Heart right ventricle (tissue), 16 donors: ENCODE results near the gene GPRIN3. TPM values are rescaled to one million over a fixed set of nuclear protein-coding genes. Genes with fewer than 3 reads are reported as not detected.
A peak's percentile ranks its signal among the peaks of the same experiment; 100 is the strongest.
"Not testable (repeated sequence)": the region's sequence is repeated elsewhere in the genome, so short reads cannot be mapped to it uniquely, and the experiment has no call there.

ENCODE experiments used
- ATAC-seq, 8 donors: fragments of 200-7000 bp; cut with Tn5 transposase; one replicate each; pipeline ENCODE4 v1.9.1; 2020; ENCODE audit warnings: mild to moderate bottlenecking in 8 of 8, moderate library complexity in 8 of 8, moderate number of reproducible peaks in 1 of 8
- DNase-seq, 2 donors: peaks; one replicate each; pipeline ENCODE4 v3.0.0-alpha.2; 2020
- H3K27ac ChIP-seq, 10 donors: fragments of 200-600 bp; sonication (generic) in 2 of 10; one replicate each; pipeline versions ENCODE4 v1.5.0 to v1.8.0; 2020 to 2022; ENCODE audit warnings: mild to moderate bottlenecking in 3 of 10
- H3K27me3 ChIP-seq, 7 donors: fragments of 200-600 bp; one replicate each; pipeline ENCODE4 v1.8.0; 2021 to 2022; ENCODE audit warnings: mild to moderate bottlenecking in 2 of 7
- H3K36me3 ChIP-seq, 9 donors: fragments of 200-600 bp; sonication (generic) in 1 of 9; one replicate each; pipeline versions ENCODE4 v1.5.0 to v1.8.0; 2020 to 2022; ENCODE audit warnings: mild to moderate bottlenecking in 2 of 9
- H3K4me1 ChIP-seq, 9 donors: fragments of 200-600 bp; sonication (generic) in 1 of 9; one replicate each; pipeline versions ENCODE4 v1.5.0 to v1.8.0; 2020 to 2022; ENCODE audit warnings: mild to moderate bottlenecking in 4 of 9
- H3K4me3 ChIP-seq, 10 donors: fragments of 200-600 bp; sonication (generic) in 2 of 10; one replicate each; pipeline versions ENCODE4 v1.5.0 to v1.8.0; 2020 to 2022; ENCODE audit warnings: mild to moderate bottlenecking in 7 of 10, moderate library complexity in 2 of 10
- H3K9me3 ChIP-seq, 11 donors: fragments of 200-600 bp in 10 of 11; sonication (generic) in 2 of 11; one replicate each; pipeline versions ENCODE4 v1.5.0 to v1.8.0; 2013 to 2022; ENCODE audit warnings: mild to moderate bottlenecking in 2 of 11, control low read depth in 1 of 11, moderate library complexity in 1 of 11
- WGBS, 2 donors: extraction: QIAGEN DNeasy Blood & Tissue Kit; methylation state at CpG; one replicate each; pipeline ENCODE4 v1.1.7; 2013; ENCODE audit warnings: inconsistent platforms in 1 of 2; 5-methylcytosine and 5-hydroxymethylcytosine counted together
- intact Hi-C, 10 donors: fragments of 100-400 bp; cut with DNase I; formaldehyde crosslinking; loops; one replicate each; pipeline versions ENCODE4 v1.11.1 to v1.14.2; 2022
- polyA plus RNA-seq, 2 donors: library from polyadenylated mRNA; stranded (reverse); fragments of 200-250 nt; gene quantifications; one replicate each; pipeline ENCODE4 v1.2.3, GENCODE V29; 2013
- total RNA-seq, 10 donors: library from RNA; stranded (reverse); fragmentation: NEBNext Ultra II Directional in 3 of 10; extraction: Animal tissue kit (Norgen Biotek cat#: 25700) in 3 of 10; gene quantifications; one replicate each; pipeline versions ENCODE4 v1.2.1 to v1.2.4, GENCODE V29; 2021 to 2023
- TF ChIP-seq, protein P1 (sequence below), 9 donors: fragments of 200-600 bp; sonication (generic) in 2 of 9; IDR thresholded peaks; one replicate each; pipeline versions ENCODE4 v1.5.0 to v1.8.0; 2021 to 2022; ENCODE audit warnings: antibody characterized with exemption in 9 of 9, mild to moderate bottlenecking in 5 of 9, moderate library complexity in 1 of 9
- donor health status: Arrhythmogenic right ventricular cardiomyopathy.
- donor health status: ischemic (EF 13 %, LVEDD 7.1; RV severe dilation, severe dysfunction).
- donor health status: healthy with polysubstance abuse.
- donor health status: DM: no; HTN: yes; CAD: no.
- donor health status: DM: no; HTN: no; CAD: no.
- donor health status: ischemic (EF 25% LVEDD 6.9; RV normal size, moderate dysfunction).
- donor health status: ischemic (EF 25% LVEDD 5.7; RV mildly dilated, moderate dysfunction).
- donor health status: healthy.
- donor health status: DM: yes; HTN: yes; CAD: no.
- donor health status: Ischemic cardiomyopathy.
- donor health status: ischemic (EF 35%, LVEDD 5.7; RV mildly dilated, moderate dysfunction).
- donor health status: nonischemic (EF 11% LVEDD 7.7; RV severe dilation, severe dysfunction).
- donor health status: DM: yes; HTN: yes; CAD: no.
- donor health status: PGD.
- donor health status: ischemic (EF 29% LVEDD 5.4; RV normal size, mild dysfunction).
- donor health status: nonischemic (EF 23%, LVEDD 6.1; RV moderate dilation, normal function).

Gene GPRIN3
- total and polyA plus RNA-seq, 12 donors, result 1.7 to 12.2 (median 9.5) TPM

DNA sequence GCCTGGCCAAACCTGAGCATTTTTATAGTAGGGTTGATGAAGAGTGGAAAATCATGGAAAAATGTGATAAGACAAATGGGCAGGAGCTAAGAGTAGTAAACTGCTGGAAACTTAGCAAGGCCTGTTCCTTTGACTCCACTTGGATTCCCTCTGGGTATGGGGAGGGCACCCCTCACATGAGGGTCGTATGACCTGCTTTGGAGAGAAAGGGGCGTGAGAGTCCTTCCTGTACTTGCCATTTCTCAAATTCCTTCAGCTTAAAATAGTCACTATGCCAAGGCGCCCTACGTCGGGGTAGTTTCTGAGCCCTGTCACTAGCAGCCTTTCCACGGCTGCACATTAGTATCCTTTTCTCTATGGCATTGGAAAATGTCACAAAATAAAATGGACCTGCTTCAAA lies 49.1 kb downstream of the GPRIN3 start:
- H3K36me3 ChIP-seq, result no peaks in the 10 kb centered on the region
- TF ChIP-seq, protein P1, sequence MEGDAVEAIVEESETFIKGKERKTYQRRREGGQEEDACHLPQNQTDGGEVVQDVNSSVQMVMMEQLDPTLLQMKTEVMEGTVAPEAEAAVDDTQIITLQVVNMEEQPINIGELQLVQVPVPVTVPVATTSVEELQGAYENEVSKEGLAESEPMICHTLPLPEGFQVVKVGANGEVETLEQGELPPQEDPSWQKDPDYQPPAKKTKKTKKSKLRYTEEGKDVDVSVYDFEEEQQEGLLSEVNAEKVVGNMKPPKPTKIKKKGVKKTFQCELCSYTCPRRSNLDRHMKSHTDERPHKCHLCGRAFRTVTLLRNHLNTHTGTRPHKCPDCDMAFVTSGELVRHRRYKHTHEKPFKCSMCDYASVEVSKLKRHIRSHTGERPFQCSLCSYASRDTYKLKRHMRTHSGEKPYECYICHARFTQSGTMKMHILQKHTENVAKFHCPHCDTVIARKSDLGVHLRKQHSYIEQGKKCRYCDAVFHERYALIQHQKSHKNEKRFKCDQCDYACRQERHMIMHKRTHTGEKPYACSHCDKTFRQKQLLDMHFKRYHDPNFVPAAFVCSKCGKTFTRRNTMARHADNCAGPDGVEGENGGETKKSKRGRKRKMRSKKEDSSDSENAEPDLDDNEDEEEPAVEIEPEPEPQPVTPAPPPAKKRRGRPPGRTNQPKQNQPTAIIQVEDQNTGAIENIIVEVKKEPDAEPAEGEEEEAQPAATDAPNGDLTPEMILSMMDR (IDR thresholded peaks at IDR 0.05), result no peak
- 53 to 62% methylated on average over 6 of the region's 6 CpGs for WGBS, 2 donors
- peak in 2 of 8 donors; percentile 25 to 34 for ATAC-seq
- H3K9me3 ChIP-seq, result peaks cover 0 to 3% (median 0%) of the 10 kb centered on the region in 11 donors
- H3K4me1 ChIP-seq, result peaks cover 2 to 55% (median 24%) of the 10 kb centered on the region in 9 donors
- no peak overlapping the region for H3K4me3 ChIP-seq
- H3K27me3 ChIP-seq, result no peaks in the 10 kb centered on the region
- H3K27ac ChIP-seq, result peak overlapping the region in 8 of 10 donors; percentile 27 to 62 (median 51)
- DNase-seq, result no peak
- intact Hi-C loops, result loop anchor here in 6 of 10 donors (5.0 kb wide), 3 partner anchors 34 to 44 kb away; no protein-coding TSS in a partner anchor

GRCh38 chr4:89257376-89257775 lies 50.2 kb downstream of the GPRIN3 start:
- intact Hi-C loops, result loop anchor here in 6 of 10 donors (5.0 kb wide), 3 partner anchors 35 to 45 kb away; no protein-coding TSS in a partner anchor
- WGBS, 2 donors, result 36 to 43% methylated on average over 2 of the region's 2 CpGs
- peak overlapping the region in 8 of 10 donors; percentile 2 to 54 (median 32) for H3K27ac ChIP-seq
- TF ChIP-seq, protein P1 (IDR thresholded peaks at IDR 0.05), result no peak
- peaks cover 0 to 3% (median 0%) of the 10 kb centered on the region in 11 donors for H3K9me3 ChIP-seq
- no peak overlapping the region for H3K4me3 ChIP-seq
- H3K36me3 ChIP-seq, result no peaks in the 10 kb centered on the region
- no peaks in the 10 kb centered on the region for H3K27me3 ChIP-seq
- H3K4me1 ChIP-seq, result peaks cover 2 to 55% (median 24%) of the 10 kb centered on the region in 9 donors
- no peak for DNase-seq
- ATAC-seq, result no peak

DNA sequence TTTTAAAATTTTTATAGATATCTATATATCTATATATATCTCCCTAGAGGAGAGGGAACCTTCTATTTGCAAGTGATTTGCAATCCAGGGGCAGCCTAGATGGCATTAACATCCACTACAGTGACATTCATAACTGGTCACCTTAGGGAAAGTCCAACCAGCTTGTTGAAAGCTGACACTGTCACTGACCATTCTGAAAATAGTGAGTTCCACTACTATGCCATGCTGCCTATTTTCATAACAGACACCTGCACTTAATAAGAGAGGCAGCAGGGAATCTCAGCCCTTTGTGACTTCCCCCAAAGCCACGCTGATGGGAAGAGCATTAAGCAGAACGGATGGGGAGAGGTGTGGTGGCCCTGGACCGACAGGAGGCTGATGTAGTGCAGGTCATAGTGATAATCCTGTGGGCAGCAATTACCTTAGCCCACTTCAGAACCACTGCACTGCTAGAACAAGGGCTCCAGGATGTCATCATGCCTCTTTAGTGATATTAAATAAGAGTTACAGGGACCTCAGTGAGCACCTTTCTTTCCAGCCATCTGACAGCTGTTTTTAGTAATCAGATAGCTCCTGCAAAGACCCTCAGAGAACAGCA lies 51.3 kb downstream of the GPRIN3 start:
- intact Hi-C loops, result loop anchor here in 6 of 10 donors (5.0 kb wide), 3 partner anchors 36 to 46 kb away; no protein-coding TSS in a partner anchor
- TF ChIP-seq, protein P1 (IDR thresholded peaks at IDR 0.05), result no peak
- peak in 4 of 8 donors; percentile 25 to 43 (median 28) for ATAC-seq

DNA sequence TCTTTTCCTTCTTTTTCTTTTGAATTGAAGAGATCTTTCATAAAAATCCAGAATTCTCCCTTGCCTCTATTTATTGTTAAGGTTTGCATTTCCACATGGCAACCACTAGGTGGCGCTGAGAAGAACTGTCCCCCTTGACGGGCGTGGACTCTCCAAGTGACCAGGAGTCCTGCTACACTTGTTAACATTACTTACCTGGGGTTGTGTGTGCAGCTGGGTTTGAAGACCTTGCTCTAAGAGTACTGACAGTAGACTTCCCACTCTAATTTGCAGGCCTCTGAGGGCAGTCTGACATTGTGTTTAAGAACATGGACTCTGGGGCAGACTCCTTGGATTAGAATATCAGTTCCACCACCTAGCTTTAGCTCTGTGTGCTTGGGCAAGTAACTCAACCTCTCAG lies 52.8 kb downstream of the GPRIN3 start:
- TF ChIP-seq, protein P1 (IDR thresholded peaks at IDR 0.05), result peak; percentile 10 to 78 (median 66)
- Histone ChIP-seq H3K4me1 (peaks cover 2 to 54% (median 25%) of the 10 kb centered on the region in 9 donors), H3K36me3 (peaks cover 0 to 4% (median 0%) of the 10 kb centered on the region in 9 donors), H3K27ac (peak overlapping the region in 1 of 10 donors; percentile 13), H3K27me3 (no peaks in the 10 kb centered on the region), H3K9me3 (peaks cover 0 to 3% (median 0%) of the 10 kb centered on the region in 11 donors), H3K4me3 (no peak overlapping the region)
- 15 to 19% methylated on average over 3 of the region's 3 CpGs for WGBS, 2 donors
- peak in 4 of 8 donors; percentile 39 to 43 (median 41) for ATAC-seq
- DNase-seq, result no peak
- intact Hi-C loops, result loop anchor here in 6 of 10 donors (5.0 kb wide), 3 partner anchors 37 to 47 kb away; no protein-coding TSS in a partner anchor

More for the DNA sequence above, 51.3 kb downstream of the GPRIN3 start:
- WGBS, 2 donors, result 35 to 52% methylated on average over 3 of the region's 3 CpGs
- H3K4me3 ChIP-seq, result no peak overlapping the region
- no peaks in the 10 kb centered on the region for H3K27me3 ChIP-seq
- H3K36me3 ChIP-seq, result no peaks in the 10 kb centered on the region
- H3K9me3 ChIP-seq, result peaks cover 0 to 3% (median 0%) of the 10 kb centered on the region in 11 donors
- H3K27ac ChIP-seq, result peak overlapping the region in 6 of 10 donors; percentile 3 to 54 (median 28)
- peaks cover 2 to 59% (median 25%) of the 10 kb centered on the region in 9 donors for H3K4me1 ChIP-seq
- DNase-seq, result no peak

DNA sequence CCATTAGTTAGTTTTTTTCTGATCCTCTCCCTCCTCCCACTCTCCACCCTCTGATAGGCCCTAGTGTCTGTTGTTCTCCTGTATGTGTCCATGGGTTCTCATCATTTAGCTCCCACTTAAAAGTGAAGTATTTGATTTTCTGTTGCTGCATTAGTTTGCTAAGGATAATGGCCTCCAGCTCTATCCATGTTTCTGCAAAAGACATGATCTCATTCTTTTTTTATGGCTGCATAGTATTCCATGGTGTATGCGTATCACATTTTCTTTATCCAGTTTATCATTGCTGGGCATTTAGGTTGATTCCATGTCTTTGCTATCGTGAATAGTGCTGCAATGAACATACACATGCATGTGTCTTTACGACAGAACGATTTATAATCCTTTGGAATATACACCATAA lies 53.3 kb downstream of the GPRIN3 start:
- ATAC-seq, H3K36me3 ChIP-seq, H3K4me3 ChIP-seq, H3K9me3 ChIP-seq, DNase-seq, H3K27ac ChIP-seq, H3K27me3 ChIP-seq, intact Hi-C loops: not testable (repeated sequence)
- H3K4me1 ChIP-seq, result peaks cover 2 to 49% (median 24%) of the 10 kb centered on the region in 9 donors
- WGBS, 2 donors, result 87 to 90% methylated on average over 4 of the region's 4 CpGs
